Kasumi-1 (cell line): ENCODE measurements around the gene UTY.

Source experiments
- DNase-seq, 2 experiments: peaks; one replicate each; lab custom pipeline; 2025; lab: John Stamatoyannopoulos, UW

The UTY gene

GRCh38 chrY:13479828-13480227 lies at the start of gene UTY:
UTY (minus strand) TSS chrY:13480033; CDS start chrY:13479665, 368 bp downstream.
- DNase-seq = no peak

DNA sequence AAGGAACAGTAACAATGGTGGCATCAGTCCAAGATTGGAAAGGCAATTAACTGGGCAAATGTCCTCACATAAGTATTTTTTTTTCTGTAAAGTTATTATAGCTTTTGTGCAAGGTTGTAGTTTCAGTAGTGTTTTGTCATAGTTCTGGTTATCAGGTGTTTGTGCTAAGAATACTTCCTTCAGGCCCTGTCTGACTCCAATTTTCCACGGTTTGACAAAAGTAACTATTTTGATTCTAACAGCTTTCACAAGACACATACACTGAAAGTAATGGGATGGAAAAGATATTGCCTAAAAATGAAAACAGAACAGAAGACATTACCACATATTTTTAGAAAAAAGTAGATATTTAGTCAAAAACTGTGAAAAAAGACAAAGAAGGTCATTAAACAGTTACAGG lies 40.6 kb upstream of the UTY start:
- no peak for DNase-seq

GRCh38 chrY:13501215-13501614 lies 21.4 kb upstream of the UTY start:
- DNase-seq = no peak

GRCh38 chrY:13493737-13494136 lies 13.9 kb upstream of the UTY start:
- no peak for DNase-seq

GRCh38 chrY:13492408-13492807 lies 12.6 kb upstream of the UTY start:
- DNase-seq = no peak

- no peak for DNase-seq
These were observed 8.9 kb upstream of the UTY start for GRCh38 chrY:13488738-13489137.

- DNase-seq = no peak
These were observed 617 bp downstream of the UTY start for GRCh38 chrY:13479121-13479711.

GRCh38 chrY:13478126-13478785 lies 1.6 kb downstream of the UTY start:
- no peak for DNase-seq

- DNase-seq = no peak
These were observed 4.8 kb downstream of the UTY start for GRCh38 chrY:13474997-13475396.

DNA sequence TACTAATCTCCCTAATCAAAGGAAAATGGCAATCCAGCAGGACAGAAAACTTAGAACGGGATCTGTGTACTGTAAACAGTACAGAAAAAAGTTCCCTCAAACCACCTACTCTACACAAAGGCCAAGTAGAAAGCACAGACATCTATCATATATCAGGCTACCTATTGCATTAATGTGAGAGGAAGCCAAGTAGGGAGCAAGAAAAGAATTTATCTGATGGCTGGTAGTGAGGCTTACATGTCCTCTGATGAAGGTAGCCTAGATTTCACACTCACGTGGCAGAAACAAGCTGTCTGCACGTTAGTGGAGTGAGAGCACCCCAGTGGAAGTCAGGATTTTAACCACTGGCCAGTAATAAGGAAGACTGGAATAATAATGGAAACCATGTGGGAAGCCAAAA lies 28.3 kb downstream of the UTY start:
- no peak for DNase-seq

DNA sequence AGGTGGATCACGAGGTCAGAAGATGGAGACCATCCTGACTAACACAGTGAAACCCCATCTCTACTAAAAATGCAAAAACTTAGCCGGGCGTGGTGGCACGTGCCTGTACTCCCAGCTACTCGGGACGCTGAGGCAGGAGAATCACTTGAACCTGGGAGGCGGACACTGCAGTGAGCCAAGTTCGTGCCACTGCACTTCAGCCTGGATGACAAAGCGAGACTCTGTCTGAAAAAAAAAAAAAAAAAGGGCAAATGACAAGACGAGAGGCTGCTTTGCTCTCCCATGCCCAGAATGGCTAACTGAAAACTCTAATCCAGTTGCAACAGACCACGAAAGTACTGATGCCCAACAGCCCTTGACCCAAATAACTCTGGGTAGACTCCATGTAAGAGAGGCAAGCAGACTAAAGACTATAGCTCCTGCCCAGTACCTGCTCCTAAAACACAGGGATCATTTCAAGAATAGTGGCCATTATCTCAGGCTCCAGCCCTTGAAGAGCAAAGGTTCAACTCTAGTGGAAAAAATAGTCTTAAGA lies 29.2 kb downstream of the UTY start:
- DNase-seq = no peak

- no peak for DNase-seq
These were observed 34.3 kb downstream of the UTY start for GRCh38 chrY:13445566-13445965.

DNA sequence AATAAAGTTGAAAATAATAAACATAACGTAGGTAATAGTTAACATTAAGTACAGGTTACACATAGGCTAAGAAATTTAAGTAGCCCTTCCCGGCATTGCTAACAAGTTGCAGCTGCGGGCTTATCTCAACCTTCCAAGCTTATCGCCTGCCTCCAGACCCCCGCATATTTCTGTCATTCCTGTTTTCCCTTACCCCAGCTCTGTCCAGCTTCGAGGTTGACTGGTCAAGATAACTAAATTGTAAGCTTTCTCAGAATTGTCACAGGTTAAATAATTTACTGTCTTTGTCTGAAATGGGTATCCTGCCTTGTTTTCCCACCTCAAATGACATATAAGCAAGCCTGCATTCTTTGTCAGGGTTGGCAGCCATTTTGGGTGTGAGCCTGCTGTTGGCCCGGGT lies 36.7 kb downstream of the UTY start:
- no peak for DNase-seq

DNA sequence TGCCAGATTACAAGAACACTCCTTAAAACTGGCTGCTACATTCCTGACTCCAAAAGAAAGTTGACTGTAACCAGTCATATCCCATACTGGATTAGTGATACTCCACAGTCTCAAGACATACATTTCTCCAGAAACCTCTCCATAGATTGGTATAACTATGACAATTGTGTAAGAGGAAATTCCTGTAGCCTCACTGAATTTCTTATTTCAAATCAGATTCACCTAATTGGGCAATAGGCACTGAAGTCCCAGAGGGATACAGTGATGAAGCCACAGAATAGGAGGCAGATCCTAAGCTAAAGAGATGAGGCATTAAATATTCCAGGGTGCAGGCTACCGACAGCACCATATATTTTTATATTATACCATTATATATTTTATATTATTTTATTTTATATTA lies 39.0 kb downstream of the UTY start:
- DNase-seq = no peak

DNA sequence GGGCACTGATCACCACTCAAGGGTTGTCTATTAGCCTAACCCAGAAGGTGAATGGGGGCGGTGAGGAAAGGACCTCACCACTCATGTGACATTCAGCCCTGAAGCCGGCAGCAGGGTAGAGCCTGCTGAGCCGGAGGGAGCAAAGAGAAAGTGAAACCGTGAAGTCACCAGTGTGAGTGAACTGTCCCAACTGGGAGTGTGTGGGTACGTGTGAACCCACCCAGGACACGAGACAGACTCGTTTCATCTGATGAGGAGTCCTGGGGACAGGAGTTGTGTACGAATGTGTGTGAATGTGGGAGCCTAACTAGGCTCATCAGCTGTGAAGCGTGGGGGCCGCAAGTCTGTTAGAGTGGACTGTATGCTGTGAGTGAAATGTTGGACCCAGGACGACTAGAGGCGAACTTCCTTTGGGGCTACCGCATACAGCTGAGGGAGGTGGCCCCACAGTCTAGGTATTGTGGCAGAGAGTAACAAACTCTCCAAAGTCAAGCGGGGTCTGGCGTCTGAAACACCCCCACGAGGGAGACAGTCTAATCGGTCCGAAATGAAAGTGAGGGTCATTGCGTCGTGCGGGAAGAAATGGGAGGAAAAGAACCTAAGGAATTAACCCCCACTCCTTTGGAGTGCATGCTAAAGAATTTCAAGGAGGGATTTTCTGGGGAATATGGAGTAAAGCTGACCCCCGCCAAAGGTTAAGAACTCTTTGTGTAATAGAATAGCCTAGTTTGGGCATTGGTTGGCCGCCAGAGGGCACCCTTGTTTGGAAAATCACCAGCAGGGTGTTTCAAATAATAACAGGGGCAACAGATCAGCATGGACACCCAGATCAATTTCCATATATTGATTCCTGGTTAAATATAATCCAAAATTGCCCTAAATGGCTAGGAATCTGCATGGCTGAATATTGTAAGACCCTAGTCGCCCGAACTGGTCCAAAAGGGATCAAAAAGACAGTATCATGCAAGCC lies 43.6 kb downstream of the UTY start:
- no peak for DNase-seq

- DNase-seq = no peak
These were observed 44.4 kb downstream of the UTY start for GRCh38 chrY:13435206-13435967.

DNA sequence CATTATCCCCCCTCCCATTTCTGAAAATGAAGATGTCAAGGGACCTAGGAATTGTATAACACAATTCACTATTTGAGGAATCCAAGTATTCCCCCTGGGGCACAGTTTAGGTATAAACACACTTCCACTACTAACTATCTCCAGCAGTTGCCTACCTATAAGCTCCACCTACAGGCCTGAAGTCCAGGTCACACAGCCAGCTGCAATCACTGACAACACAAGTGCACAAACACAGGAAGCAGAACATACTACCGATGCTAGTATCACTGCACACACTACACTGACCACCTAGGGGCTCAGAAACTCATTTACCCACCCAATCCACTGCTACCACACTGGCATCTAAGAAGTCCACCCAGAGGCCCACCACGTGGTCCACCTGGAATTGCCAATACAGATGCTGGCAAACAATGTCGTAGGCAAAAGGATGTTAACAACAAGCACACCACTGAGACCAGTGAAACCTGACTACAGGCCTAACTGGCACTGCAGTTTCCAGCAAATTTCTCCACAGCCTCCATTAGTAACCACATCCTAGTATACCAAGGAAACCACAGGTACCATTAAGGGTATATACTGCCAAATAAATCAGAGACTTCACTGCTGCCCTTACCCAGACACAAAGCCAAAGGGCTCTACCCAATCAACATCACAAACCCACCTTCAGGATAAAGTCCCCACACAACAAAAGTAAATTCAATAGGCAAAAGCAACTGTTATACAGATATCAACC lies 47.4 kb downstream of the UTY start:
- DNase-seq = no peak

- no peak for DNase-seq
These were observed 50.3 kb downstream of the UTY start for GRCh38 chrY:13429551-13429950.

DNA sequence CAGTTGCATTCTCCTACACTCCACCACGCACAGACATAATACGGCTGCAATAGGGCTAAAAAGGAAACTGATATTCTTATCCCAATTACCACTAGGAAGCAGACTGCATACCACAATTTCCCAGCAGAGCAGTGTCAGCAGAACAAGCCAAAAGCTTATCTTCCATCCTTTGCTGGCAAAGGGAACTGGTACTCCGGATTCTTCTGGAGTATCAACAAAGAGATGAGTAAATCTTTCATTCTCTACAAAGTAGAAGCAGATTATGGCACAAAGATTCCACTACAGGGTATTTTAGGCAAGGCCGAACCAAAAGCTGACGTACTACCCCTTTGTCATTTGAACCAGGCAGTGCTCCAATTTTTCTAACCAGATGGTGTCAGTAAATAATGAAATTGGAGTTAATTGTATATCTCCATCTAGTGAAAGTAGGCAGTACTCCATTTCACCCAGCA lies 56.5 kb downstream of the UTY start:
- no peak for DNase-seq

- no peak for DNase-seq
These were observed 62.8 kb downstream of the UTY start for GRCh38 chrY:13416869-13417661.
